K562 (cell line): ENCODE data around the gene BCL6B. TPM values are rescaled to one million over a fixed set of nuclear protein-coding genes. Genes with fewer than 3 reads are reported as not detected.

ENCODE experiments used
- ATAC-seq: fragments of 200-7000 bp; cut with Tn5 transposase; 3 replicates; pipeline ENCODE4 v1.9.1; 2020; ENCODE audit warnings: moderate library complexity
- BruUV-seq: library from RNA; stranded (reverse); fragments of 400-500 nt; replicated peaks from 2 replicates; lab custom pipeline; 2021; lab: Mats Ljungman, UMichigan
- CTCF ChIA-PET: fragments of 300-600 bp; formaldehyde crosslinking; extraction: SDS; loops from one replicate; lab custom pipeline; 2021; ENCODE audit warnings: low intra/inter-chr PET ratio; lab: Yijun Ruan, JAX
- POLR2A ChIA-PET: fragments of 300-600, 350-650 bp; sonication (Branson Sonifier 250); formaldehyde crosslinking; extraction: SDS; loops from one replicate; lab custom pipeline; 2021; ENCODE audit warnings: antibody characterized with exemption, inconsistent platforms; lab: Yijun Ruan, JAX
- DNase-seq, 4 experiments: peaks; one replicate each; pipeline versions ENCODE4 v3.0.0 to v3.0.0-alpha.2; 2011 to 2018; ENCODE audit warnings: low spot score in 3 of 4, mixed read lengths in 3 of 4; ENCODE audit errors: extremely low read depth in 1 of 4
- FAIRE-seq: peaks from 2 replicates; lab custom pipeline; 2011; peaks lifted over from hg19 to GRCh38; lab: Jason Lieb, UNC
- H2AFZ ChIP-seq: 2 replicates; pipeline ENCODE4 v1.6.0; 2011; ENCODE audit warnings: low read depth, low read length, control low read depth, inconsistent platforms
- H3K27ac ChIP-seq: fragments of 200-600 bp; 3 replicates; pipeline ENCODE4 v1.8.0; 2011; ENCODE audit warnings: low read depth, mild to moderate bottlenecking, control low read depth, inconsistent platforms, low read length, moderate library complexity, mixed read lengths; ENCODE audit errors: extremely low read depth
- H3K27me3 ChIP-seq, 2 experiments: fragments of 300-600 bp in 1 of 2; 2 replicates in 1 of 2; 3 replicates in 1 of 2; pipeline versions ENCODE4 v1.6.0 to v1.8.0; 2011; ENCODE audit warnings: inconsistent platforms in 2 of 2, low read length in 2 of 2, mild to moderate bottlenecking in 1 of 2, mixed read lengths in 1 of 2, moderate library complexity in 1 of 2; ENCODE audit not compliant: control insufficient read depth in 2 of 2, insufficient read depth in 2 of 2
- H3K36me3 ChIP-seq: fragments of 300-600 bp; 3 replicates; pipeline ENCODE4 v1.8.0; 2011; ENCODE audit warnings: mild to moderate bottlenecking, low read length, inconsistent platforms; ENCODE audit not compliant: control insufficient read depth, insufficient read depth
- H3K4me1 ChIP-seq, 2 experiments: fragments of 200-600 bp in 1 of 2; replicated peaks in 1 of 2; 2 replicates in 1 of 2; 3 replicates in 1 of 2; pipeline versions ENCODE4 v1.5.1 to v1.8.0; 2011; ENCODE audit warnings: inconsistent platforms in 2 of 2, low read length in 2 of 2, mild to moderate bottlenecking in 1 of 2, mixed read lengths in 1 of 2, moderate library complexity in 1 of 2; ENCODE audit not compliant: control insufficient read depth in 2 of 2, insufficient read depth in 2 of 2
- H3K4me2 ChIP-seq: 2 replicates; pipeline ENCODE4 v1.6.1; 2011; ENCODE audit warnings: low read length, control low read depth, inconsistent platforms, mixed read lengths; ENCODE audit not compliant: insufficient read depth
- H3K4me3 ChIP-seq: fragments of 200-600 bp; sonication (generic), shearing (Covaris generic); 2 replicates; pipeline ENCODE4 v1.5.1; 2016; ENCODE audit warnings: control low read depth, inconsistent platforms
- H3K79me2 ChIP-seq: fragments of 200-600 bp; 3 replicates; pipeline ENCODE4 v1.8.0; 2011; ENCODE audit warnings: low read length, inconsistent platforms; ENCODE audit not compliant: control insufficient read depth, insufficient read depth
- H3K9ac ChIP-seq, 2 experiments: 2 replicates each; pipeline versions ENCODE4 v1.6.0 to v1.6.1; 2011; ENCODE audit warnings: low read depth in 2 of 2, low read length in 2 of 2, control low read depth in 1 of 2, inconsistent platforms in 1 of 2, mild to moderate bottlenecking in 1 of 2, mixed read lengths in 1 of 2; ENCODE audit not compliant: insufficient read depth in 1 of 2
- H3K9me1 ChIP-seq: one replicate; pipeline ENCODE4 v1.6.0; 2011; ENCODE audit warnings: inconsistent platforms, mild to moderate bottlenecking, low read length, moderate library complexity; ENCODE audit not compliant: control insufficient read depth, insufficient read depth
- H3K9me3 ChIP-seq: replicated peaks from 2 replicates; pipeline ENCODE4 v1.5.1; 2011; ENCODE audit warnings: low read depth, low read length, inconsistent platforms; ENCODE audit not compliant: control insufficient read depth, insufficient read depth
- H4K20me1 ChIP-seq: replicated peaks from 2 replicates; pipeline ENCODE4 v1.6.1; 2011; ENCODE audit warnings: low read length, inconsistent platforms, mixed read lengths; ENCODE audit not compliant: control insufficient read depth, insufficient read depth
- ATF3 ChIP-seq, 2 experiments: fragments of 450-650 bp in 1 of 2; sonication (generic) in 1 of 2; formaldehyde crosslinking in 1 of 2; IDR thresholded peaks in 1 of 2; conservative IDR thresholded peaks in 1 of 2; 2 replicates each; pipeline versions ENCODE4 v1.6.1 to v1.8.1; 2016 to 2023; ENCODE audit warnings: mild to moderate bottlenecking in 2 of 2, moderate library complexity in 2 of 2, inconsistent platforms in 1 of 2, missing genetic modification reagents in 1 of 2
- MLX ChIP-seq, 2 experiments: fragments of 450-650 bp in 1 of 2; sonication (generic) in 1 of 2; formaldehyde crosslinking; conservative IDR thresholded peaks; 2 replicates each; pipeline versions ENCODE4 v1.4.0 to v1.8.1; 2020 to 2022; ENCODE audit warnings: mild to moderate bottlenecking in 1 of 2, missing genetic modification reagents in 1 of 2
- MTA3 ChIP-seq: fragments of 450-650 bp; formaldehyde crosslinking; IDR thresholded peaks from 2 replicates; pipeline ENCODE4 v1.6.1; 2017; ENCODE audit warnings: mild to moderate bottlenecking, borderline replicate concordance
- MYNN ChIP-seq, 2 experiments: sonication (generic); formaldehyde crosslinking in 1 of 2; IDR thresholded peaks; 2 replicates each; pipeline versions ENCODE4 v1.5.0 to v1.6.1; 2016 to 2020; ENCODE audit warnings: antibody characterized with exemption in 1 of 2, missing genetic modification reagents in 1 of 2
- PCBP2 ChIP-seq: fragments of 200-400 bp; formaldehyde crosslinking; IDR thresholded peaks from 2 replicates; pipeline ENCODE4 v1.6.1; 2018; ENCODE audit warnings: low read length, low read depth, mild to moderate bottlenecking, moderate library complexity; ENCODE audit not compliant: poor library complexity, severe bottlenecking
- WGBS: fragments of 100-300 bp; shearing (Covaris generic); methylation state at CpG from one replicate; pipeline ENCODE4 v1.1.6; 2016; ENCODE audit warnings: low coverage, mixed read lengths; ENCODE audit not compliant: insufficient coverage; ENCODE audit errors: missing lambda C conversion rate; 5-methylcytosine and 5-hydroxymethylcytosine counted together
- in situ Hi-C: fragments of 300-500 bp; cut with MboI; formaldehyde crosslinking; loops from 4 replicates; pipeline ENCODE4 v1.15.0; 2018; ENCODE audit warnings: inconsistent platforms, mixed read lengths
- intact Hi-C: fragments of 100-400 bp; cut with micrococcal nuclease; formaldehyde crosslinking; loops from 2 replicates; pipeline ENCODE4 v1.14.2; 2022
- polyA plus RNA-seq, 8 experiments: library from polyadenylated mRNA; depleted of rRNA in 4 of 8; stranded (reverse) in 5 of 8; unstranded in 3 of 8; fragments of >200 nt; fragmentation: Nextera tagmentation in 2 of 8; fragmentation: Illumina TruSeq in 1 of 8; extraction: Ambion mirVana in 2 of 8; extraction: Trizol in 1 of 8; gene quantifications; 2 replicates each; pipeline versions ENCODE4 v1.2.1 to v1.2.3, GENCODE V29; 2011 to 2014; ENCODE audit warnings: inconsistent platforms in 1 of 8, missing spikeins in 1 of 8
- total RNA-seq, 7 experiments: library from RNA; depleted of rRNA in 6 of 7; stranded (reverse); fragments of >200 nt in 6 of 7; fragmentation: Illumina TruSeq in 2 of 7; extraction: Trizol in 2 of 7; gene quantifications; 2 replicates each; pipeline versions ENCODE4 v1.2.1 to v1.2.3, GENCODE V29; 2011 to 2021; ENCODE audit warnings: low replicate concordance in 1 of 7

Gene BCL6B
- total and polyA plus RNA-seq, 9 of the 15 experiments (the other 6 are each of a cell fraction or from before 2014, with no cell fraction given), result 0.89 to 5.0 (median 3.6) TPM

- no TSS peak for BruUV-seq
- CTCF ChIA-PET, result no interaction called here
Observed at GRCh38 chr17:7063518-7064094, 40.8 kb downstream of the BCL6B start.

More at GRCh38 chr17:7063518-7064094, 40.8 kb downstream of the BCL6B start:
- intact Hi-C loops, result no loop called here
- no peak overlapping the region for H3K27ac ChIP-seq
- no peak overlapping the region for H3K9ac ChIP-seq
- H3K36me3 ChIP-seq, result no peaks in the 10 kb centered on the region
- POLR2A ChIA-PET, result no interaction called here
- H3K4me3 ChIP-seq, result no peak overlapping the region
- H3K9me1 ChIP-seq, result no peaks in the 10 kb centered on the region
- no peak overlapping the region for H3K4me2 ChIP-seq
- in situ Hi-C loops, result no loop called here
- no peak for DNase-seq
- H3K79me2 ChIP-seq, result no peaks in the 10 kb centered on the region
- 7% methylated on average over 6 of the region's 6 CpGs for WGBS
- H3K27me3 ChIP-seq, result peaks cover 4 to 32% of the 10 kb centered on the region in 2 experiments; a peak in 4 of 5 replicates
- H3K9me3 ChIP-seq, result no peaks in the 10 kb centered on the region
- H4K20me1 ChIP-seq, result 0 out of 2 replicates have a peak, but pooled peaks cover 2% of the 10 kb centered on the region
- no peaks in the 10 kb centered on the region for H3K4me1 ChIP-seq
- no peak overlapping the region for H2AFZ ChIP-seq
- ATAC-seq, result no peak
- FAIRE-seq, result no peak
- TF ChIP-seq MLX (CRISPR knock-in tag; conservative IDR thresholded peaks at IDR 0.05) (no peak), ATF3 (IDR thresholded peaks at IDR 0.05) (peak; percentile 22; the same call in 1 of the 2 replicates), ATF3 (CRISPR knock-in tag; conservative IDR thresholded peaks at IDR 0.05) (no peak), PCBP2 (no peak), MYNN (IDR thresholded peaks at IDR 0.05) (no peak), MYNN (CRISPR knock-in tag; IDR thresholded peaks at IDR 0.05) (no peak), MTA3 (no peak)
- TF ChIP-seq, all 486 proteins: peak for 1
